ENCODE results near the gene PHF2. TPM values are rescaled to one million over a fixed set of nuclear protein-coding genes. Genes with fewer than 3 reads are reported as not detected.

Gene PHF2
- total and polyA plus RNA-seq, 10 donors = 11.2 to 46.2 (median 31.0) TPM

- 84 to 95% (median 89%) methylated on average over 8 of the region's 8 CpGs for WGBS, 5 donors
Measured at GRCh38 chr9:93541581-93542349, 34.6 kb upstream of the PHF2 start.

DNA sequence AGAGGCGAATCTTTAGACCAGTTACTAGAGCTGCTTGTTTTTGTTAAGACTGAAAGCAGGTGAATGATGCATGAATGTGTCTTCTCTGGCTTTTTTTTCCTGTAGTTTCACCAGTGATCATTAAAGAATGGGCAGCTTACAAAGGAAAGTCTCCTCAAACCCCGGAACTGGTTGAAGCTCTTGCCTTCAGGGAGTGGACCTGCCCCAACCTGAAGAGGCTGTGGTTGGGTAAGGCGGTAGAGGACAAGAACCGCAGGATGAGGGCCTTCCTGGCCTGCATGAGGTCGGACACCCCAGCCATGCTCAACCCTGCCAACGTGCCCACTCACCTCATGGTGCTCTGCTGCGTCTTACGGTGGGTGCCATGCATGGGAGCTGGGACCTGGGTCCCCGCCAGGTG lies 33.3 kb upstream of the PHF2 start:
- DNase-seq = no peak
- Histone ChIP-seq H3K27me3 (replicated peaks in 1 of 7) (no peaks in the 10 kb centered on the region), H3K4me1 (peaks cover 0 to 8% (median 0%) of the 10 kb centered on the region in 6 donors), H3K36me3 (peaks cover 2 to 100% (median 55%) of the 10 kb centered on the region in 6 donors), H3K9me3 (no peaks in the 10 kb centered on the region), H3K27ac (no peak overlapping the region), H3K4me3 (no peak overlapping the region)
- 90 to 99% (median 97%) methylated on average over 9 of the region's 9 CpGs for WGBS, 5 donors
- intact Hi-C loops (cut with DNase I; ENCODE audit: low total_unique reads) = no loop called here
- no peak for TF ChIP-seq CTCF (IDR thresholded peaks at IDR 0.05 in 8 of 11, conservative IDR thresholded peaks at IDR 0.05 in 3 of 11)
- no peak for TF ChIP-seq POLR2A (IDR thresholded peaks at IDR 0.05)
- no peak for TF ChIP-seq POLR2AphosphoS5 (IDR thresholded peaks at IDR 0.05)

More at GRCh38 chr9:93541581-93542349, 34.6 kb upstream of the PHF2 start:
- H3K36me3 ChIP-seq = peaks cover 2 to 100% (median 51%) of the 10 kb centered on the region in 6 donors
- TF ChIP-seq POLR2AphosphoS5 (IDR thresholded peaks at IDR 0.05) (no peak), POLR2A (IDR thresholded peaks at IDR 0.05) (no peak), CTCF (IDR thresholded peaks at IDR 0.05 in 8 of 11, conservative IDR thresholded peaks at IDR 0.05 in 3 of 11) (no peak)
- H3K9me3 ChIP-seq = no peaks in the 10 kb centered on the region
- no peak overlapping the region for H3K4me3 ChIP-seq
- no peak overlapping the region for H3K27ac ChIP-seq
- intact Hi-C loops (cut with DNase I; ENCODE audit: low total_unique reads) = no loop called here
- no peaks in the 10 kb centered on the region for H3K27me3 ChIP-seq (replicated peaks in 1 of 7)
- H3K4me1 ChIP-seq = no peaks in the 10 kb centered on the region
- no peak for DNase-seq

DNA sequence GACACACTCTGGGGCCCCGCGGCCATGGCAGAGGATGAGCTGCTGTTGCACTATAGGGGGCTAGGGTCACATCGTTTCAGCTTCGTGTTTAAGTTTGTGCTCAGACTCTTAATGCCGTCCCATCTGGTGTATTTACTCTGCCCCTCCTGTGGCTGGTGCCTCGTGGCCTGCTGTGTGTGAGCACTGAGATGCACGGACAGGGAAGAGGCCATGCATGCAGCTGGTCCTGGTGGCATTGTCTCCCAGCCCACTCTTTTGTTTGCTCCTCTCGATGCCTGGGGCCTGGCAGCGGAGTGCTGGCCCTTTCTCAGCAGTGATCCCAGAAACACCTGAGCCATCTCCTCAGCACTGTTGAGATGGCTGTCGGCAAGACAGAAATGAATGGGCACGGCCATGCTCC lies 30.0 kb upstream of the PHF2 start:
- Histone ChIP-seq H3K4me3 (no peak overlapping the region), H3K27ac (no peak overlapping the region), H3K9me3 (no peaks in the 10 kb centered on the region), H3K36me3 (peaks cover 2 to 100% (median 60%) of the 10 kb centered on the region in 6 donors), H3K4me1 (peaks cover 0 to 8% (median 0%) of the 10 kb centered on the region in 6 donors), H3K27me3 (replicated peaks in 1 of 7) (no peaks in the 10 kb centered on the region)
- intact Hi-C loops (cut with DNase I; ENCODE audit: low total_unique reads) = no loop called here
- TF ChIP-seq CTCF (IDR thresholded peaks at IDR 0.05 in 8 of 11, conservative IDR thresholded peaks at IDR 0.05 in 3 of 11) (no peak), POLR2AphosphoS5 (IDR thresholded peaks at IDR 0.05) (no peak), POLR2A (IDR thresholded peaks at IDR 0.05) (no peak)
- WGBS, 5 donors = 97 to 99% (median 97%) methylated on average over 11 of the region's 11 CpGs
- DNase-seq = no peak

- peaks cover 2 to 98% (median 55%) of the 10 kb centered on the region in 6 donors for H3K36me3 ChIP-seq
- H3K9me3 ChIP-seq = no peaks in the 10 kb centered on the region
- TF ChIP-seq POLR2A (IDR thresholded peaks at IDR 0.05) = no peak
- DNase-seq = no peak
- no peak overlapping the region for H3K27ac ChIP-seq
- H3K4me3 ChIP-seq = no peak overlapping the region
- 73 to 90% (median 86%) methylated on average over 5 of the region's 5 CpGs for WGBS, 5 donors
- no peaks in the 10 kb centered on the region for H3K27me3 ChIP-seq (replicated peaks in 1 of 7)
- peaks cover 0 to 8% (median 0%) of the 10 kb centered on the region in 6 donors for H3K4me1 ChIP-seq
- intact Hi-C loops (cut with DNase I; ENCODE audit: low total_unique reads) = no loop called here
Measured at GRCh38 chr9:93549611-93550010, 26.8 kb upstream of the PHF2 start.

Measured in spleen (tissue), 11 donors.